Measurements from ENCODE around the gene ACSF3.
"Not testable (repeated sequence)": the region's sequence is repeated elsewhere in the genome, so short reads cannot be mapped to it uniquely, and the experiment has no call there.

ACSF3 gene

DNA sequence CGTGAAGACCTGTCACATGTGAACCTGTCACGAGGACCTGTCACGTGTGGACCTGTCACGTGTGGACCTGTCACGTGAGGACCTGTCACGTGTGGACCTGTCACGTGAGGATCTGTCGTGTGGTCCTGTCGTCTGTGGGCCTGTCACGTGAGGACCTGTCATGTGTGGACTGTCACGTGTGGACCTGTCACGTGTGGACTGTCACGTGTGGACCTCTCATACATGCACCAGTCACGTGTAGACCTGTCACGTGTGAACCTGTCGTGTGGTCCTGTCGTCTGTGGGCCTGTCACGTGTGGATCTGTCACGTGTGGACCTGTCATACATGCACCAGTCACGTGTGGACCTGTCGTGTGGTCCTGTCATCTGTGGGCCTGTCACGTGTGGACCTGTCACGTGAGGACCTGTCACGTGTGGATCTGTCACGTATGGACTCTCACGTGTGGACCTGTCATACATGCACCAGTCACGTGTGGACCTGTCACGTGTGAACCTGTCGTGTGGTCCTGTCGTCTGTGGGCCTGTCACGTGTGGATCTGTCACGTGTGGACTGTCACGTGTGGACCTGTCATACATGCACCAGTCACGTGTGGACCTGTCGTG is 19.5 kb upstream of the ACSF3 start:
- DNase-seq: not testable (repeated sequence)

DNA sequence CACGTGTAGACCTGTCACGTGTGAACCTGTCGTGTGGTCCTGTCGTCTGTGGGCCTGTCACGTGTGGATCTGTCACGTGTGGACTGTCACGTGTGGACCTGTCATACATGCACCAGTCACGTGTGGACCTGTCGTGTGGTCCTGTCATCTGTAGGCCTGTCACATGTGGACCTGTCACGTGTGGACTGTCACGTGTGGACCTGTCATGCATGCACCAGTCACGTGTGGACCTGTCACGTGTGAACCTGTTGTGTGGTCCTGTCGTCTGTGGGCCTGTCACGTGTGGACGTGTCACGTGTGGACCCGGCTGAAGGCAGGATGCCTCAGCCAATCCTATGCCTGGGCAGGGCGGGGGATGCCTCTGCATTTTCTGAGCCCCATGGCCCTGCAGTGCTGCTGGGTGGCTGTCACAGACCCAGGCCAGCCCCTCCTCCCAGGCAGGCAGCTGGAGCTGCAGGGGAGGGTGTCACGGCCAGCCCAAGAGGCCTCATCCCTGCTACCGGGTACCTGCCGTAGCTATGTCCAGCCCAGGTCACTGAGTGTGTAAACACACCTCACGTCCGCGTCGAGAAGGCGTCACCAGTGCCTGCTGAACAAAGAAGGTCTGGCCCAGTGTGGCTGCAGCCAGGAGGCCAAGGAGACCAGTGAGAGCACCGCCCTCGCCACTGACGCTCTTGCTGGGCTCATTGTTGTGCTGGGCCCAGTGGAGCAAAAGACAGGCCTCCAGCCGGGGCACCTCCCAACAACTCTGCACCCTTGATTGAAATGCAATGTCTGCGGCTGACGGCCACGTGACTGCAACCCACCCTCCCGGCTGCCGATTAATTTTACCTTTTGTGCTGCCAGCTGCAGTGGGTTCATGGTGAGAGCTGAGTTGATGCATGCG is 18.6 kb upstream of the ACSF3 start:
- no peak for DNase-seq

DNA sequence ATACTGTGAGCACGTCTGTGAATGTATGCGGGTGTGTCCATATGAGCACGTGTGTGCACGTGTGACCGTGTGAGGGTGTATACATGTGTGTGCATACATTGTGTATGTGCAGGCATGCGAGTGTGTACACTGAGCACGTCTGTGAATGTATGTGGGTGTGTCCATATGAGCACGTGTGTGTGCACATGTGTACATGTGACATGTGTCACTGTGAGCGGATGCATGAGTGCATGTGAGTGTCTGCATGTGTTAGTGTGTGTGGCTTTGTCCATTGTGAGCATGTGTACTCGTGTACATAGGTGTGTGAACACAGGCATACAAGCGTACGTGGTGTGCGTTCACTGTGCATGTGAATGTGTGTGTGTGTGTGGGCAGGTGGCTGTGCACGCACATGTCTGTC is 17.5 kb upstream of the ACSF3 start:
- DNase-seq: no peak

DNA sequence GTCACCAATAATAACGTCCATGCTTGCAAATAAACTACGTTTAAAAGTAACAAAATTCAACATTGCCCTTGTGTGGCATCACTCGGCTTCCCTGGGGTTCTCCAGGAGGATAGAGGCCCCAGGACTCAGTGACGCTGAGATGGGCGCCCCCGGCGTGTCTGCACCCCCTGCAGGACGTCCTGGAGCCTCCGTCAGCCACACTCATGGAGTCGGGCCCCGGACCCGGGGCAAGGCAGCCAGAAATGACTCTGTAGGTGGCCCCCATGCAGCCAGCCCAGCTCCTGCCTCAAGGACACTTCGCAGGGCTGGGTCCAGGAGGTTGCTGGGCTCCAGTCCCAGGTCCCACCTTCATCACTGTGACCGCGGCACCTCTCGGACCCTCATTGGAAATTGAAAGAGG is 16.6 kb upstream of the ACSF3 start:
- no peak for DNase-seq

DNA sequence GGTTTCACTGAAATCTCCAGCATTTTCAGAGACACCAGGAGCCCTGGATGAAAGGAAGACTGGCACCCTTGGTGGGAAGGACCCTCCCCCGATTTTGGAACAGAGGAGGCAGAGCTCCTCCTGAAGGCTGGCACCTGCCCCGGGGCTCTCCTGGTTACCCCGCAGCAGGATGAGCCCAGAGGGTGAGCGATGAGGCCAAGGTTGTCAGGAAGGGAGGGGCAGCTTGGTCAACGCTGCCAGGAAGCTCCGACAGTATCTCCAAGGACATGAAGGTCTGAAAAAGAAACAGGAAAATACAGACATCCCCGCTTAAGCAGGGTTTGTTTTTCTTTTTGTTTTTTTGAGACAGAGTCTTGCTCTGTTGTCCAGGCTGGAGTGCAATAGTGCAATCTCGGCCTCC is 15.5 kb upstream of the ACSF3 start:
- DNase-seq: no peak

DNA sequence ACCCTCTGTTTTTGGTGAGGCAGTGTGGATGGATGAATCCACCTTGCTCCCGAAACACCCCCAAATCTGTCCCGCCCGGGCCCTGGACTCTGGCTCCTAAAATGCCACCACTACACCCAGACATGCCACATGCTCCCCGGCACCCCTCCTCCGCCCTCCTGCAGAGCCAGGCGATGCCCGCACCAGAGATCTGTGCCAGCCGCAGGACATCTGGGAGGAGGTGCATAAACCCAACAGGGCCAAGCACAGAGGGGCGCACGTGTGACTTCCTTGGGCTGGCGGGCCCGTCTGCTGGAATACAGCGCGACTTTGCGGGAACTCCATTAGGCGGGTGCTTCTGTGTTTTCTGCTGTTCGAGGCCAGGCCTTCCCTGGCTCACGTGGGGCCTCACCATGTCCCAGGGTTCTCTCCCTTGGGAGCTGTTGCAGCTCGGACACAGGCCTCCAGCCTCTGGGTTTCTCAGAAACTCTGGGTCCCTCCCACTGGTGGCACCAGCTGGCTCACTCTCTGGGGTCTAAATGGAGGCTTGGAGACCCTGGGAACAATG is 14.1 kb upstream of the ACSF3 start:
- no peak for DNase-seq

DNA sequence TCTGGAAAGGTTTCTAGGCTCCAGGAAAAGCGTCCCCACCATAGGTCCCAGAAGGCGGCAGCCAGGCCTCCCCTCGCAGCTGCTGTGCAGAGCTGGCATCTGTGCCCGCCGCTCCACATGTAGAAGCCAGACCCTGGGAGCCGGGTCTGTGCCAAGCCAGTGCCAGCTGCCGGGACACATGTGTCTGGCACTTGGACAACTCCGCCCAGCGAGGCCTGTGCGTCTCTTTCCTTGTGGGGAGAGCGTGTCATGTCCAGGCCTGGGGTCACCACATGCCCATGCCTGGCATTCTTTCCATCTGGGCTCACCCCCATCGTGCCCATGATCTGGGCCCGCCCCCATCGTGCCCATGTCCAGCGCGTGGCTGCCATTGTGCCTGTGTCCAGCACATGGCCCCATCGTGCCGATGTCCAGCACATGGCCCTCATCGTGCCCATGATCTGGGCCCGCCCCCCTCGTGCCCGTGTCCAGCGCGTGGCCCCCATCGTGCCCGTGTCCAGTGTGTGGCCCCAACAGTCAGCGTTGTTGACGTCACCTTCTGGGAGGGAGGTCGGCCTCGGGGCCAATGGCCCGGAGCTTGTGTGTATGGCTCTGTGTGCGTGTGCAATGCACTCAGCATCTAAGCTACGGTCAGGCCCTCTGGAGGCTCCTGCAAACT is 13.3 kb upstream of the ACSF3 start:
- DNase-seq: no peak

DNA sequence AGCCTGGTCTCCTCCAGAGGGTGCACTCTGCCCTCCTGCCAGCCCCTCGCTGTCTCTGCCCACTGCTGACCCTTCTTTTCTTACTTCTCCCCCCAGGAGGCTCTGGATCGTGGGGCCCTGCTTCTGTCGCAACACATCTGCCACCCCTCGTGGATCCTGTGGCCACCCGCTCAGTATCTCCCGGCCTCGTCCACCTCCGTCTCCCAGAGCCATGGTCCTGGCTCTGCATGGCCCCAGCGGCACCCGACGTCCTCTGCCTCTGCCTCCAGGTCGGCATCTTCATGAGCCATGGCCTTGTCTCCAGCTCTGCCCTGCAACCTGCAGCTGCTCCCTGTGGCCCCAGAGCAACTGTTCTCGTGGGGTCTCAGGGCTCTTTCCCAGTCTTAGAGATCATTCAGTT is 12.1 kb upstream of the ACSF3 start:
- DNase-seq: no peak

DNA sequence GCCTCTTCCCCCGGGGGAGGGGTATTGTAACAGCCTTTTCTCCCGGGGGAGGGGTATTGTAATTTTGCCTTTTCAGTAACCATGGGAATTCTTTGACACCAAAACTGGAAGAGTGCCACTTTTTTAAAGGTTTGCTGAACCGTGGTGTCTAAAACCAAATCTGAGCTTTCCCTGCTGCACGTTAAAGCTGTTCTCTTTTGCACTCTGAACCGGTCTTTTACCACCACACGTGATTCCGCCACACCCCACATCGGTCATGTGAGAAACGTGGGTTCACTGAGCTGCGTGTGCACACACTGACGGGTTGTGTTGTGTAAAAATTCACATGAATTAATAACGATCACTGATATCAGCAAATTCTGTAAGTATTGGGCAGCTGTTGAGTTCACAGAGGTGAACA is 9.2 kb upstream of the ACSF3 start:
- DNase-seq: peak in 1 of 3 donors; percentile 9

DNA sequence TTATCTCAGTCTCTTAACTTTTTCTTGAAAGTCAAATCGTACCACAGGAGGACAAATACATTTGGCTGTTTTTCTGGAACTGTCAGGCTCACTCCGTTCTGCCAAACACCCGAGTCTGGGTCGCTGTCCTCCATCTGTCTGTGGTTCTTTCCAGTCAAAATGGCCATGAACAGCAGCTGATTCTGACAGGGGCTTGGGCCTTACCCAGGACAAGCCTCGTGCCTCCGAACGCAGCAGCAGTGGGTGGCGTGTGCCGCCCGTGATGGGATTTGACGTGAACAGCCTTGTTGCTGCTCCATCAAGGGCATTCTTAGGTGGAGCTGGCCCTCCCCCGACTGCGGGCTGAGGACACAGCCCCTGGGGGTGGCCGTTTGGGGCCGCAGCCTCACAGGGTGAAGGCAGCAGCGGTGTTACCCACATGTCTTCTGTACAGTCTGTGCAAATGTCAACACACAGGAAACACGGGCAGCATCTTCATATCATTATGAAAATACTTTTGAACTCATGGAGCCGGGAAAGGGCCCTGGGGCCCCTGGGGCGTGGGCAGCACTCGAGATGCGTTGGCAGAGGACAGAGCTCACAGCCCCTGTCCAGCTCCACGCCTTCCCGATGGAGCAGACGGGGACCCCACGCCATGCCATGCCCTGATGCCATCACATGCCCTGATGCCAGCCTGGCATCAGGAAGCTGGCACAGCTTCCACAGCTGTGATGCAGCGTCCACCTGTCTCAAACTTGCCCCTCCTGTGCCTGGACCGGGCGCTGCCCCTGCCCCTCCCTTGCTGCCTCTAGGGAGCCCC is 8.6 kb upstream of the ACSF3 start:
- DNase-seq: no peak

DNA sequence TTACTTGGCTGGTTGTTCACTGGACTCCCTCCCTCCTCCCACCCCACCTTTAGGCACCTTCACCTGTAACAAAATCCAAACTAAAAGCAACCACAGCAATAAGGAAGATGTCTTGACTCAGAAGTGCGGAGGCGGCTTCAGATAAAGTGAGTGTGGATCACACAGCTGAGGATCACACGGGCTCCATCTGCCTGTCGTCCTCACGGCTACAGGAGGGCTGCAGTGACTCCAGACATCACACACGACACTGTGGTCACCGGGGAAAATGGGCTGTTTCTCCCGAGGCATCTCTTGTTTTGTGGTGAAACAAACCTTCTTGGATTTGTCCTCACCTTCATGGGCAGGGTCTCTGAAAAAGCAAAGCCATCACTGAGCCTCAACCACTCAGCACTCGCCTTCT is 7.9 kb upstream of the ACSF3 start:
- DNase-seq: no peak

DNA sequence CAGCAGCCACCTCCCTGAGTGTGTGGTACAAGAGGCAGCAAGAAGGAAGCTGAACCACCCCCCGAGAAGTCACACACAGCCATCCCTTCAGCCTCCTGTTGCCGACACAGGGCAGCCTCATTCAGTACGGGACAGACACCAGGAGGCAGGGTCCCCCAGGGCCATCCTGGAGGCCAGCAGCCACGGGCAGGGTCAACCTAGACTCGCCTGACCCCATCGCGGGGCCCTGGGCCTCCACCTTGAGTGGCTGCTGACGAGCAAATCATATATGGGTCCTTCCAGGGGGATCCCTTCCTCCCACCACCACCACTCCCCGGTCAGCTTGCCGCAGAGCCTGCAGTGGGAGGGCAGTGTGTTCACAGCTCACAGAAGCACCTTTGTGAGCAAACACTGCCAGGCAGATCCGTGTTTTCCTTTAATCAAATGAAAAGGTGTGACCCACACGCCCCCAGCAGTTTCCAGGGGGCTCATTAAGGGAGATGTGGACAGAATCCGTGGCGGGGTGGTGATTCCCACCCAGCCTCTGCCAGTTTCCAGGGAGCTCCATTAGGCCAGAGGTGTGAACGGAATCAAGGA is 5.6 kb upstream of the ACSF3 start:
- no peak for DNase-seq

DNA sequence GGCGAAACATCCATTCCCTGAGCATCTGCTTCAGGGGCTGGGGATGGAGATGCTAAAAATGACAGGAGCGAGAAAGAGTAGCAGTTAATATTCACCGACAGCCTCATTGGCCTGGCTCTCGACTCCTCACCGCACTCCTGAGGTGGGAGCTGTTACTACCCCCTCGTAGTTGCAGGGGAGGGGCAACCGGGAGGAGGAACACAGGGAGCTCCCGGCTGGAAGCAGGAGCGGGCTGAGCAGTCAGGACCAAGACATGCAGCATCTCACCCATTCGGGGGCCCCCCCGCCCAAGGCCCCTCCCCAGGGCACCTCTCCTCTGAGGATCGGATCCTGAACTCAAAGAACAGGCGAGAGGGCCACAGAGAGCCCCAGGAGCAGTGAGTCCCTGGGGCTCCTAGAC is 4.5 kb upstream of the ACSF3 start:
- DNase-seq: no peak

DNA sequence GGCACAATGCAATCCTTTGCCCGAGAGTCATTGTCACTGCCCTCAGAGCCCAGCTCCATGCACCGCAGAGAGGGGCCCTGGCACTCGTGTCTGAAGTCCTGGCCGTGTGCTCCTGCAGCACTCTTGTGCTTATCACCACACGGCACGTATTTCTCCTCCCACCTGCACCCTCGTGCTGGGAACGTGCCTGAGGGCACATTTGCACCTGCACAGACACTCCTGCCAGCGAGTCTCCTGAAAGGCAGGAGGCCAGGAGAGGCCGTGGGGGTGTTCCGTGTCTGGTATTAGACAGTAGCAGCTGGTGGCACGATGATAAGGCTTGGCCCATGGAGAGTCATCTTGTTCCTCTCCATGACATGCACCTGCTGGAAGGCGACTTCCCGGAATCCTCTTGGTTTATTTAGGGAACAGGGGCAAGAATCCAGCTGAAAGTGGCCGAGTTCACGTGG is 3.4 kb upstream of the ACSF3 start:
- no peak for DNase-seq

DNA sequence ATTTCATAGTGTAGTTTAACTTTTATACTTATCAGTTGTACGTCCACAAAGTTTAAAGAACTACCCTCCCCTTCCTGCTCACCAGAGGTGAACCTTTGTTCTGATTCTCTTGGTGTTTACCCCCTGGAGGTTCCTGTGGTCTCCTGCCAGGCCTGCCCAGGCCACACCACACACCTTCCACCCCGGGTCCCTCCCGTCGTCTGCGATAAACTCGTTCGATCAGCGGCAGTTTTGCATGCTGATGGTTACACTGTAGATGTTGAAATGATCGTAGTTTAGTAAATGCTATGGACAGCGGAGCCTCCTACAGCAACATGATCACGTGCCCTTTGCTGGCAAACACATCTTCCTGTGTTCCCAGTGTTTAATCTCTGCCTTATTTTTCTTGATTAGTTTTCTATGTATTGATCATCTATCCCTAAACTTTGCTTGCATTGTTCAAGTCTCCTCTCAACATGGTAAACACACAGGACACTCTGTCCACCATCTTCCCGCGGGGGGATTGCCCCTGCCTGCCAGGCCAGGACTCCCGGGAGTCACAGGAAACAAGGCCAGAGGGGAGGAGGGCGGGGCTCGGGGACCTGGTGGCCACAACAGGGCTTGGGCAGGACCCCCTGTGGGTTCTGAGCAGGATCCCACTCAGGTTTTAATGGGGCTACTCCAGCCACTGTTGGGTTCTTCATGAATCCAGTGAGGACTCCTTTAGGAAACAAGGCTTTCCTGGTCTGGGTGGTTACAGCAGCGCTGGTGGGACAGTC is 2.8 kb upstream of the ACSF3 start:
- DNase-seq: no peak

DNA sequence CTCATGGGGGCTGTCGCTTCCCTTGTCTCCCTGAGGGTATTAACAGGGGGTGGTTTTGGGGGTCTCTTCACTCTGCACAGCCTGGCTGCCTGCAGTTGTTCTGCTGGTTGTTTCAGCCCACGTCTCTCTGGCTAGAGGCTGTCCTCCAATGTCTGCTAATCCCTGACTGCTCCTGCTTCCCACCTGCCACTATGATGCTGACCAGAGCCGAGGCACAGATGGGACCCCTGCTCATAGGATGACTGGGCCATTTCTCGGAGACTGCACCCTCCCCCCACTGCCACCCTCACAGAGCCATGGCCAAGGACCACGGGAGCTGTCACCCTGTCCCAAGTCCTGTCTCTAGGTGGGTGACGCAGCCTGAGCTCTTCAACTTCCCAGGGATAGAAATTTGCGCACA is 1.6 kb upstream of the ACSF3 start:
- DNase-seq: no peak

DNA sequence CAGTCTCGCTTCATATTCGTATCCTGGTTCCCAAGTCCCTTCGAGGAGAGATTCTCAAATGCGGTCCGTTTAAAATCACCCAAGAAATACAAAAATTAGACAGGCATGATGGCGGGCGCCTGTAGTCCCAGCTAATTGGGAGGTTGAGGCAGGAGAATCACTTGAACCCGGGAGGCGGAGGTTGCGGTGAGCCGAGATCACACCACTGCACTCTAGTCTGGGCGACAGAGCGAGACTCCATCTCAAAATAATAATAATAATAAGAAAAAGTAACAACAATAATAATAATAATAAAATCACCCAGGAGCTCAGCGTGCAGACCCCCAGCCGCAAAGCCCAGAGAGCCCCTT is 425 bp upstream of the ACSF3 start:
- DNase-seq: not testable (repeated sequence)

DNA sequence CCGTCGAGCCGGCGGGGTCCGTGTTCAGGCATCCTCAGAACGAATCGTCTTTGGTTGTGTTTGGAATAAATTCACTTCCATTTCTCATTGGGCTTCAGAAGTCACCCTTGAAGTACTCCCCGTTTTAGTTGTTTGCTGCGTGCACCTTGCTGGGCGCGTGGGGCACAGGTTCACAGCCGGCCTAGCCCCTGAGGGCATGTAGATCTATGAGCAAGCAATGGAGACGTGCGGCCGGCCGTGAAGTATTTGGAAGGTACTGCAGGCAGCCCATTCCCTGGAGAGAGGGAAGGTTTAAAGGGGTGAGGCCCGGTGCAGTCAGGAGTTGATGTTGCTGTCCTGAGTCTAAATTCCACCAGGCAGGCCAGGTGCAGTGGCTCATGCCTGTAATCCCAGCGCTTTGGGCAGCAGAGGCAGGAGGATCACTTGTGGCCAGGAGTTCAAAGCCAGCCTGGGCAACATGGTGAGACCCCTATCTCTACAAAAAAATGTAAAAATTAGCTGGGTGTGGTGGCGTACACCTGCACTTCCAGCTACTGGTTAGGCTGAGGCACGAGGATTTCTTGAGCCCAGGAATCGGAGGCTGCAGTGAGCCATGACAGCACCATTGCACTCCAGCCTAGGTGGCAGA is 714 bp downstream of the ACSF3 start:
- no peak for DNase-seq

DNA sequence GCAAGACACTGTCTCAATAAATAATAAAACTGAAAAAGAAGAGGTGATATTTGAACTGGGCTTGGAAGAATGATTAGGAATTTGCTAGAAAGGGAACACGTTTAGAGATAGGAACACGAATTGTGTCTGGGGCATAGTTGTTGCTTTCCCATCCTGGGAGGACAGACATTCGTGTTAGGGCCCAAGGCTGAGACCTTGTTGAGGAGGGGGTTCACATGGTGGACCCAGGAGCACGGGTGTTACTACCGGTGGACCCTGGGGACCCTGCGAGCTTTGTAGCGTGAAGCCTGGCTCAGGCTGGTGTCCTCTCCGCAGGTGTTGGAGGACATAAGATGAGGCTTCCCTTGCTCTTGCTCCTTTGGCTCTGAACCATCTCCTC is 1.2 kb downstream of the ACSF3 start:
- no peak for DNase-seq

DNA sequence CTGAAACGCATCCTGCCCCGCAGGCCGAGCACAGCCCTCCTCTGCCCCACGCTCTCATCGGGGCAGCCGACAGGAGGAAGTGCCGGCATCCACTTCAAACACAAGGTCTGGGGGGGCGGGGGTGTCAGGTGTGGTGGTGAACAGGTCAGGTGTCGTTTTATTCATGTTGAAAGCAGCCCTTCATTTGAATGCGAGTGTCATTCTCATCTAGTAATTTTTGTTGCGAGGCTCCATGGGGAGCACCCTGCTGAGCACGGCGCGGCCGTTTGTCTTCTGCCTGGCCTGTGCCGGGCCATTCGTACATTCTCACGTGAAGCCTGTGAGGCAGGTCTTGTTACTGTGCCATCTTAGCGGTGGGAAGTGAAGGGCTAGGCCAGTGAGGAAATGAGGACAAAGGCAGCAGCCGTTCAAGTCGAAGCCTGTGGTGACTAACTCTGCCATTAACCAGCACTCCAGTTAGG is 1.9 kb downstream of the ACSF3 start:
- DNase-seq: no peak

DNA sequence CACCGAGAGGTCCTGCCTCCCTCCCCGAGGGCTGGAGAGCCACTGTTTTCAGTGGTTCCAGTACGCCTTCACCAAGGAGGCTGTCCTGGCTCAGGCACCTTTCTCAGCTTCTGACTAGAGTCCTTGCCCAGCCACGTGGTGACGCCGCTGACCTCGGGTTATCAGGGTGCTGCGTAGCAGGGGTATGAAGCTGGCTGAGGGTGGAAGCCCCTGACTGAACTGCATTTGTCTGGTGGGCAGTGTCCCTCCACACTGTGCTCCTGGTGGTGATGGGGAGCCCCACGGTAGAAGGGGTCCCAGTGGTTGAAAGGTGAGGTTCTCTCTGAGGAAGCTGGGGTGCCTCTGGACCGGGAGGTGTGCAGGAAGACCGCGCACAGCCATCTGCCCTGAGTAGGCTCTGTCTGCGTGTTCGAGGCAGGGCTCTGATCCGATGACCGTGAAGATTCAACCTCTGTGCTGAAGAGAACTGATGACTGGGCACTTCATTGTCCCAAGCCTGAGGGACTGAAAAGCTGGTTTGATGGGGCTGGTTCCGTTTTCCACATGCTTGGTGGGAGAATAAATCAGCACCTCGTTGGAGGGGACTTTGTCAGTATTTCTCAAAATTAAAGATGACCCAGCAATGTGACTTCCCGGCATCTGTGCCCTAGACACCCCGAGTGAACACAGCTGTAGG is 2.5 kb downstream of the ACSF3 start:
- DNase-seq: no peak

All from suppressor macrophage treated with lipopolysaccharide for 1 hour (primary cell).